ENCODE data around the gene RBPJ.

RBPJ gene

GRCh38 chr4:26326791-26327190, 6.0 kb downstream of the RBPJ start:
- H3K27ac ChIP-seq = no peak overlapping the region

GRCh38 chr4:26330186-26330787, 9.5 kb downstream of the RBPJ start:
- peak; percentile 81 for TF ChIP-seq CTCF (conservative IDR thresholded peaks at IDR 0.05)
- peak overlapping the region; percentile 41 for H3K27ac ChIP-seq

More at GRCh38 chr4:26326791-26327190, 6.0 kb downstream of the RBPJ start:
- TF ChIP-seq CTCF (conservative IDR thresholded peaks at IDR 0.05) = no peak

GRCh38 chr4:26330946-26331345, 10.1 kb downstream of the RBPJ start:
- H3K27ac ChIP-seq = peak overlapping the region; percentile 41
- no peak for TF ChIP-seq CTCF (conservative IDR thresholded peaks at IDR 0.05)

GRCh38 chr4:26331380-26331950, 10.7 kb downstream of the RBPJ start:
- TF ChIP-seq CTCF (conservative IDR thresholded peaks at IDR 0.05) = no peak
- peak overlapping the region; percentile 41 for H3K27ac ChIP-seq

GRCh38 chr4:26334366-26334765, 13.6 kb downstream of the RBPJ start:
- no peak overlapping the region for H3K27ac ChIP-seq
- no peak for TF ChIP-seq CTCF (conservative IDR thresholded peaks at IDR 0.05)

GRCh38 chr4:26337612-26338011, 16.8 kb downstream of the RBPJ start:
- H3K27ac ChIP-seq = no peak overlapping the region
- TF ChIP-seq CTCF (conservative IDR thresholded peaks at IDR 0.05) = no peak

GRCh38 chr4:26342328-26343037, 21.7 kb downstream of the RBPJ start:
- TF ChIP-seq CTCF (conservative IDR thresholded peaks at IDR 0.05) = no peak
- no peak overlapping the region for H3K27ac ChIP-seq
